CD4-positive, alpha-beta T cell (primary cell): ENCODE data around the gene ASCL4. TPM values are rescaled to one million over a fixed set of nuclear protein-coding genes. Genes with fewer than 3 reads are reported as not detected.

Source experiments
- ATAC-seq: fragments of 200-7000 bp; cut with Tn5 transposase; one replicate; pipeline ENCODE4 v1.10.0; 2022; ENCODE audit warnings: mild to moderate bottlenecking; ENCODE audit not compliant: poor library complexity
- CTCF ChIA-PET: fragments of 350-600 bp; sonication (Branson Sonifier 250); formaldehyde crosslinking; loops from one replicate; lab custom pipeline; 2021; ENCODE audit warnings: antibody characterized with exemption, inconsistent platforms; lab: Charles Lee
- POLR2A ChIA-PET: fragments of 350-600 bp; sonication (Branson Sonifier 250); formaldehyde crosslinking; loops from one replicate; lab custom pipeline; 2021; ENCODE audit warnings: antibody characterized with exemption, inconsistent platforms; lab: Charles Lee
- DNase-seq, 14 experiments: peaks; one replicate each; pipeline ENCODE4 v3.0.0-alpha.2; 2013 to 2020; ENCODE audit warnings: mixed read lengths in 2 of 14
- H3K27ac ChIP-seq, 2 donors: one replicate each; pipeline versions ENCODE4 v1.5.1 to v1.7.0; 2013; ENCODE audit warnings: low read length in 2 of 2, low read depth in 1 of 2, mild to moderate bottlenecking in 1 of 2
- H3K27me3 ChIP-seq, 2 experiments: 1 replicate in 1 of 2; 2 replicates in 1 of 2; pipeline versions ENCODE4 v1.6.1 to v1.7.0; 2013; ENCODE audit warnings: low read length in 2 of 2, control low read depth in 1 of 2, mild to moderate bottlenecking in 1 of 2, moderate library complexity in 1 of 2; ENCODE audit not compliant: insufficient read depth in 2 of 2, control insufficient read depth in 1 of 2
- H3K36me3 ChIP-seq: one replicate; pipeline ENCODE4 v1.6.1; 2013; ENCODE audit warnings: low read length, control low read depth; ENCODE audit not compliant: insufficient read depth
- H3K4me1 ChIP-seq: one replicate; pipeline ENCODE4 v1.6.1; 2013; ENCODE audit warnings: low read length, control low read depth; ENCODE audit not compliant: insufficient read depth
- H3K4me3 ChIP-seq: one replicate; pipeline ENCODE4 v1.5.1; 2013; ENCODE audit warnings: mild to moderate bottlenecking, low read length, moderate library complexity
- H3K9me3 ChIP-seq, 2 experiments: 1 replicate in 1 of 2; 2 replicates in 1 of 2; pipeline versions ENCODE4 v1.6.1 to v1.7.0; 2013; ENCODE audit warnings: low read length in 2 of 2, mild to moderate bottlenecking in 2 of 2, control low read depth in 1 of 2, moderate library complexity in 1 of 2; ENCODE audit not compliant: control insufficient read depth in 1 of 2, insufficient read depth in 1 of 2
- H3K27ac Mint-ChIP-seq: one replicate; pipeline ENCODE4 v1.8.0; 2020; ENCODE audit warnings: mixed read lengths
- H3K27me3 Mint-ChIP-seq: one replicate; pipeline ENCODE4 v1.8.0; 2021; ENCODE audit warnings: mixed read lengths
- H3K36me3 Mint-ChIP-seq: one replicate; pipeline ENCODE4 v1.8.0; 2021; ENCODE audit warnings: low read depth, mixed read lengths
- H3K4me1 Mint-ChIP-seq: one replicate; pipeline ENCODE4 v1.8.0; 2021; ENCODE audit warnings: low read depth, mixed read lengths
- H3K4me3 Mint-ChIP-seq: one replicate; pipeline ENCODE4 v1.8.0; 2020; ENCODE audit warnings: mild to moderate bottlenecking, mixed read lengths
- H3K9me3 Mint-ChIP-seq: one replicate; pipeline ENCODE4 v1.8.0; 2020; ENCODE audit warnings: mixed read lengths
- CTCF ChIP-seq: fragments of 200-600 bp; IDR thresholded peaks from one replicate; pipeline ENCODE4 v1.8.0; 2022; ENCODE audit warnings: antibody characterized with exemption, mild to moderate bottlenecking
- intact Hi-C, 2 experiments: fragments of 100-400 bp; cut with DNase I in 1 of 2; cut with micrococcal nuclease in 1 of 2; formaldehyde crosslinking; loops; one replicate each; pipeline versions ENCODE4 v1.15.1 to v1.9.0; 2023 to 2025; cut with DNase I, micrococcal nuclease
- total RNA-seq, 174 experiments: library from RNA in 2 of 174; stranded (reverse) in 2 of 174; gene quantifications; one replicate each; pipeline ENCODE4 v1.2.3 and lab custom pipeline; 2021 to 2026

The ASCL4 gene
- total RNA-seq, 2 experiments from 2014 or later = not detected

GRCh38 chr12:107805488-107806180 is 31.1 kb downstream of the ASCL4 start:
- H3K27ac Mint-ChIP-seq = no peak overlapping the region
- Histone ChIP-seq H3K4me3 (no peak overlapping the region), H3K9me3 (no peaks in the 10 kb centered on the region), H3K27me3 (peaks cover 0 to 2% of the 10 kb centered on the region in 2 experiments), H3K27ac (no peak overlapping the region), H3K4me1 (no peaks in the 10 kb centered on the region), H3K36me3 (no peaks in the 10 kb centered on the region)
- ATAC-seq = no peak
- intact Hi-C loops = no loop called here
- CTCF ChIA-PET = no interaction called here
- H3K4me1 Mint-ChIP-seq = no peaks in the 10 kb centered on the region
- DNase-seq = no peak
- H3K27me3 Mint-ChIP-seq = peaks cover 22% of the 10 kb centered on the region
- TF ChIP-seq CTCF = no peak
- no peak overlapping the region for H3K4me3 Mint-ChIP-seq
- H3K9me3 Mint-ChIP-seq = no peaks in the 10 kb centered on the region
- H3K36me3 Mint-ChIP-seq = no peaks in the 10 kb centered on the region
- POLR2A ChIA-PET = no interaction called here

- H3K27me3 ChIP-seq = peaks cover 0 to 2% of the 10 kb centered on the region in 2 experiments
- H3K36me3 Mint-ChIP-seq = no peaks in the 10 kb centered on the region
Measured at GRCh38 chr12:107807471-107808150, 33.1 kb downstream of the ASCL4 start.

GRCh38 chr12:107817250-107817649 is 42.7 kb downstream of the ASCL4 start:
- Mint-ChIP-seq H3K27ac (no peak overlapping the region), H3K36me3 (no peaks in the 10 kb centered on the region), H3K9me3 (peaks cover 7% of the 10 kb centered on the region), H3K4me3 (no peak overlapping the region), H3K27me3 (peaks cover 21% of the 10 kb centered on the region), H3K4me1 (no peaks in the 10 kb centered on the region)
- no peak for TF ChIP-seq CTCF
- Histone ChIP-seq H3K36me3 (no peaks in the 10 kb centered on the region), H3K4me3 (no peak overlapping the region), H3K9me3 (peaks cover 19 to 20% of the 10 kb centered on the region in 2 experiments), H3K27me3 (no peaks in the 10 kb centered on the region), H3K4me1 (no peaks in the 10 kb centered on the region), H3K27ac (no peak overlapping the region)
- intact Hi-C loops = no loop called here
- ATAC-seq = no peak
- no peak for DNase-seq
- ChIA-PET CTCF (no interaction called here), POLR2A (no interaction called here)

More at GRCh38 chr12:107807471-107808150, 33.1 kb downstream of the ASCL4 start:
- ChIA-PET CTCF (interaction anchor here (0.6 kb wide), 1 partner anchor 580 kb away, joined by 3 read pairs; no protein-coding TSS in a partner anchor), POLR2A (no interaction called here)
- no peak for ATAC-seq
- Mint-ChIP-seq H3K4me3 (no peak overlapping the region), H3K9me3 (no peaks in the 10 kb centered on the region), H3K27ac (no peak overlapping the region), H3K27me3 (peaks cover 24% of the 10 kb centered on the region), H3K4me1 (no peaks in the 10 kb centered on the region)
- Histone ChIP-seq H3K4me3 (no peak overlapping the region), H3K4me1 (no peaks in the 10 kb centered on the region), H3K36me3 (no peaks in the 10 kb centered on the region), H3K9me3 (no peaks in the 10 kb centered on the region), H3K27ac (no peak overlapping the region)
- TF ChIP-seq CTCF = no peak
- no peak for DNase-seq
- intact Hi-C loops = no loop called here
